ENCODE data around the gene KIAA0232.

The KIAA0232 gene

DNA sequence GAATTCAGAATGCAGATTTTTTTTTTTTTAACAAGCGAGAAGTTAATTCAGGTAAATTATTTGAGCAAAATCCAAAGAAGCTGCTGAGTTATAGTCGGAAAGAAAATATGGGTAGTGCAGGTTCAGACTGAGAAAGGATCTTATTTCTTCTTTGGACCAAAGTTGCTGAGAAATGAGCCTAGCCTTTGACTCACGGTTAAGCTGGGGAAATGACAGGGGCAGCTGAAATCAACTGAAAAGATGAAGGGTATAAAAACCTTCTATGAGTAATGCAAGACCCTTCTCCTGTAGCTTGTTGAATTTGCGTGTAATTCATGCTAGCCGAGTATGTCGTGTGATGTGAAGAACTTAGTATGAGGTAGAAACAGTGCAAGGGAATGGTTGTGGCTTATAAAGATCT lies 63.0 kb downstream of the KIAA0232 start:
- Histone ChIP-seq H3K4me3 (ENCODE audit: low read depth, low read length) (no peak overlapping the region), H3K27me3 (ENCODE audit: control insufficient read depth, insufficient read depth, low read length) (no peaks in the 10 kb centered on the region), H3K9ac (ENCODE audit: low read depth, low read length) (no peak overlapping the region), H3K9me3 (ENCODE audit: control insufficient read depth, insufficient read depth, low read length) (no peaks in the 10 kb centered on the region), H3K36me3 (ENCODE audit: control insufficient read depth, insufficient read depth, low read length) (no peaks in the 10 kb centered on the region), H3K4me1 (ENCODE audit: control insufficient read depth, insufficient read depth, low read length) (peaks cover 24% of the 10 kb centered on the region)

DNA sequence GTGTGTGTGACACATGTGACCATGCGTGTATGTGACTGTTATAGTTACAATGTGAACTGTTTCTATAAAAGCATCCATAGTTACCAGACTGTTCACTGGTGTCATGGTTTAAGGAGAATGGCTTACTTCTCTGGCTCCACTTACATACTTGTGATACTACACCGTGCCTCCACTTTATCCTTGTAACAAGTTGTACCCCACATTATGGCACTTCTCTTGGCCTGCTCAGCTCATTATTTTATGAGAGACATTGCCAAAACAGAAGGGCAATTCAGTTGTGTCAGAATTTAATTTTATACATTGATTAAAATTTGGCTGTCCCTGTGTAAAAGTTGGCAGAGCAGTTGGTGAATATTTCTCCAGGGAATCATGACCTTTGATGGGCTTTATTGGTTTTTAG lies 64.7 kb downstream of the KIAA0232 start:
- no peaks in the 10 kb centered on the region for H3K36me3 ChIP-seq (ENCODE audit: control insufficient read depth, insufficient read depth, low read length)
- no peak overlapping the region for H3K9ac ChIP-seq (ENCODE audit: low read depth, low read length)
- H3K4me1 ChIP-seq (ENCODE audit: control insufficient read depth, insufficient read depth, low read length): peaks cover 24% of the 10 kb centered on the region
- no peaks in the 10 kb centered on the region for H3K27me3 ChIP-seq (ENCODE audit: control insufficient read depth, insufficient read depth, low read length)
- H3K4me3 ChIP-seq (ENCODE audit: low read depth, low read length): no peak overlapping the region
- H3K9me3 ChIP-seq (ENCODE audit: control insufficient read depth, insufficient read depth, low read length): no peaks in the 10 kb centered on the region

DNA sequence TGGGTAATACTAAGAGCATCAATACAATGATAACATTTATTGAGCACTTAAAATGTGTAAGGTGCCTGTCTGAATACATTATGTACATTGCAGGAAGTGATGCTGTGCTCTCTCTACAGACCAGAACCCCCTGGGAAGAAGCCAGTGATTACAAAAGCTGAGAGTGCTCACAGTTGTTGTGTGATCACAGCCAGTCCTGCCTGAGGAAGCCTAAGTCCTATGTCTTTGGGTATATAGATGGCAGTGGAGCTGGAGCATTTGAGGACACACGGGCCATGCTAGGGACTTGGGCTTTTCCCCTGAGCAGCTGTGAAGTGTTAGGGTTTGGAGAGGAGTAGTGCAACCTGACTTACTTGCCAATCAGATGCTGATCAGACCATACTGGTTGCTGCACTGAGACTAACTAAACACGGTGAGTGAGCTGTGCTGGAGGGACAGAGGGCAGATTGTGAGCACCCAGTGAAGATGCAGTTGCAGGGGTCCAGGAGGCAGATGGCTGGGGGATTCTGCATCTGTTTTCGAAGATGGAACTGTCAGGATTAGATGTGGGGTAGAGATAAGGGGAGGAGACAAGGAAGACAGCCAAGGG lies 66.3 kb downstream of the KIAA0232 start:
- no peak overlapping the region for H3K4me3 ChIP-seq (ENCODE audit: low read depth, low read length)
- peaks cover 24% of the 10 kb centered on the region for H3K4me1 ChIP-seq (ENCODE audit: control insufficient read depth, insufficient read depth, low read length)
- H3K27me3 ChIP-seq (ENCODE audit: control insufficient read depth, insufficient read depth, low read length): no peaks in the 10 kb centered on the region
- no peaks in the 10 kb centered on the region for H3K9me3 ChIP-seq (ENCODE audit: control insufficient read depth, insufficient read depth, low read length)
- peaks cover 5% of the 10 kb centered on the region for H3K36me3 ChIP-seq (ENCODE audit: control insufficient read depth, insufficient read depth, low read length)
- no peak overlapping the region for H3K9ac ChIP-seq (ENCODE audit: low read depth, low read length)

DNA sequence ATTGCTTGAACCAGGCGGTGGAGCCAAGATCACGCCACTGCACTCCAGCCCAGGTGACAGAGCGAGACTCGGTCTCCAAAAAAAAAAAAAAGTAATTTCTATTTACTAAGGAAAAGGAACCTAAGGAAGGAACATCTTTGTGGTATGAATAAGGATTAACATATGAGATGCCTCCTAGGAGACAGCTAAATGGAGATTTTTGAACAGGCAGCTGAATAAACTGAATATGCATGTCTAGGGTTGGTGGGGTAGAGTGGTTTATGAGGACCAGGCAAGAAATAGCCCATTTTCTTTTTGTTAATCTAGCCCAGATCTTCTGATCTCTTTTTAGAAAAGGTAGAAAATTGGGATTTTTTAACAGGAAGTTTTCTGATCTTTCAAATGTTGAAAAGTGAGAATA lies 67.2 kb downstream of the KIAA0232 start:
- Histone ChIP-seq H3K27me3 (ENCODE audit: control insufficient read depth, insufficient read depth, low read length) (no peaks in the 10 kb centered on the region), H3K9me3 (ENCODE audit: control insufficient read depth, insufficient read depth, low read length) (no peaks in the 10 kb centered on the region), H3K4me3 (ENCODE audit: low read depth, low read length) (no peak overlapping the region), H3K9ac (ENCODE audit: low read depth, low read length) (no peak overlapping the region), H3K4me1 (ENCODE audit: control insufficient read depth, insufficient read depth, low read length) (peaks cover 24% of the 10 kb centered on the region), H3K36me3 (ENCODE audit: control insufficient read depth, insufficient read depth, low read length) (peaks cover 5% of the 10 kb centered on the region)

DNA sequence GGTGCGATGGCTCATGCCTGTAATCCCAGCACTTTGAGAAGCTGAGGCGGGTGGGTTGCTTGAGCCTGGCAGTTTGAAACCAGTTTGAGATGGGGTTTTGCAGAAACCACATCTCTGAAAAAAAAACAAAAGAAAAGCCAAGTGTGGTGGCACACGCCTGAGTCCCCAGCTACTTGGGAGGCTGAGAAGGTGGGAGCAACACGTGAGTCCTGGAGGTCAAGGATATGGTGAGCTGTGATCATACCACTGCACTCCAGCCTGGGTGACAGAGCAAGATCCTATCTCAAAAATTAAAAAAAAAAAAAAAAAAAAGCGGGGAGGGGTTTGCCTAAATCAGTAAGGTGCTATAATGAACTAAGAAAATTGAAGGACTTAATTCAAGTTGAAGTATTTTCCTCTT lies 68.9 kb downstream of the KIAA0232 start:
- peaks cover 5% of the 10 kb centered on the region for H3K36me3 ChIP-seq (ENCODE audit: control insufficient read depth, insufficient read depth, low read length)
- H3K27me3 ChIP-seq (ENCODE audit: control insufficient read depth, insufficient read depth, low read length): no peaks in the 10 kb centered on the region
- no peak overlapping the region for H3K9ac ChIP-seq (ENCODE audit: low read depth, low read length)
- H3K9me3 ChIP-seq (ENCODE audit: control insufficient read depth, insufficient read depth, low read length): no peaks in the 10 kb centered on the region
- no peak overlapping the region for H3K4me3 ChIP-seq (ENCODE audit: low read depth, low read length)
- H3K4me1 ChIP-seq (ENCODE audit: control insufficient read depth, insufficient read depth, low read length): peaks cover 19% of the 10 kb centered on the region

DNA sequence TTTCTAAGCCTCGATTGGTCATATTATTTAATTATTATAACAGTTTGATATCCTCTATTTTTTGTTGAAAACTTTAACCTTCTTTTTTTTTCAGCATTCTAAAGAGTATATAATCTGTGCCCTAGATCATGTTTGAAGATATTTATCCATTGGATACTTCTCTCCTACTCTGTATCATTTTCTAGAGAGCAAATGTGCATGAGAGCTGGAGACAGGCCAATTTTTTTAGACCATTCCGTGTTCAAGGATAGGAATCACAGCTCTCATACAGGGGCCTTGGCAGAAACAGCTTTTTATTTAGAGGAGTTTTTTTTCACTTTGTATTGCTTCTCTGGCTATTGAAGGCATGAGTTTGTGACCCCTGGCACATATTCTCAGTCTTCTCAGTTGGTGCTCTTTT lies 69.4 kb downstream of the KIAA0232 start:
- Histone ChIP-seq H3K4me1 (ENCODE audit: control insufficient read depth, insufficient read depth, low read length) (peaks cover 15% of the 10 kb centered on the region), H3K9ac (ENCODE audit: low read depth, low read length) (no peak overlapping the region)

DNA sequence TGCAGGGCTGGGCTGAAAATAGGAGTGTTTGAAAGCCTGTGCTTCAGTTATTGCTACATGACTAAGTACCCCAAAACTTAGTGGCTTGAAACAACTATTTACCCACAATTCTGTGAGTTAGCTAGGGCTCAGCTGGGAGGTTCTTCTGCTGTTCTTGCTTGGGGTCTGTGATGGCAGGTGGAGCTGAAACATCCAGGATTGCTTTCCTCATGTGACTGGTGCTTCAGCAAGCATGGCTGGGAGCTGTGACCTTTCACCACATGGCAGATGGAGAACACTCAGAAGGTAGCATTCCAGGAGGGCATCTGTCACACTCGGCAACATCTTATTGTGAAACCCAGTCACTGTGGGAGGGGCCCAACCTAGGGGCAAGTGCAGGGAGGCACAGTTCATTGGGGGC lies 70.1 kb downstream of the KIAA0232 start:
- no peak overlapping the region for H3K4me3 ChIP-seq (ENCODE audit: low read depth, low read length)
- H3K27me3 ChIP-seq (ENCODE audit: control insufficient read depth, insufficient read depth, low read length): no peaks in the 10 kb centered on the region
- H3K4me1 ChIP-seq (ENCODE audit: control insufficient read depth, insufficient read depth, low read length): peaks cover 9% of the 10 kb centered on the region
- no peaks in the 10 kb centered on the region for H3K9me3 ChIP-seq (ENCODE audit: control insufficient read depth, insufficient read depth, low read length)
- no peak overlapping the region for H3K9ac ChIP-seq (ENCODE audit: low read depth, low read length)
- peaks cover 5% of the 10 kb centered on the region for H3K36me3 ChIP-seq (ENCODE audit: control insufficient read depth, insufficient read depth, low read length)

More for the DNA sequence above, 69.4 kb downstream of the KIAA0232 start:
- Histone ChIP-seq H3K4me3 (ENCODE audit: low read depth, low read length) (no peak overlapping the region), H3K9me3 (ENCODE audit: control insufficient read depth, insufficient read depth, low read length) (no peaks in the 10 kb centered on the region), H3K27me3 (ENCODE audit: control insufficient read depth, insufficient read depth, low read length) (no peaks in the 10 kb centered on the region), H3K36me3 (ENCODE audit: control insufficient read depth, insufficient read depth, low read length) (peaks cover 5% of the 10 kb centered on the region)

DNA sequence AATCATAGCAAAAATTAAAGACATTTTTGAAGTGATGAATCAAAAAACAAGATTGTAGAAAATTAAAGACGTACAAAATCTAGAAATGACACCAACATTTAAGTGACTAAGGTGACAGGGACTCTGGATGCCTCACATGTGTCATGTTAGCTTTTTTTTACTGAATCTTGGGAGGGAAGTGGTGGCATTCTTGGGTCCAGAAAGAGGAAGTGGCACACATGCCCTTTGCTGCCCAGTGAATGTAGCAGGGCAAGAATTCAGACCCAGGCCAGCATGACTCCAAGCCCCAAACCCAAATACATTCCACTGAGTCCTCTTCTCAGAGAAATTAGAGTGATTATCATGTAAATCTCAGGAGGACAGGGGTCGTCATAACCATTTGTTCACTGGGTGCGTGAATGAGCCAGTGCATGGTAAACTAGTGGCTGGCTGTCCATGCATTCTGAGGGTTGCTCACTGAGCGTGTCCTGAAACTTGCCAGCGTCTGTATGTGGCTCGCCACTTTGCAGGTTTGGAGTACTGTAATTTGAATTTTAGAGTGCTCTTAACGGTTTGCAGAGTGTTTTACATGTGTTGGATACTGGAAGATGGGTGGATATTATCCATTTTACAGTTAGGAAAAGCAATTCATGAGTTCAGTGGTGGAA lies 71.7 kb downstream of the KIAA0232 start:
- Histone ChIP-seq H3K4me1 (ENCODE audit: control insufficient read depth, insufficient read depth, low read length) (no peaks in the 10 kb centered on the region), H3K36me3 (ENCODE audit: control insufficient read depth, insufficient read depth, low read length) (peaks cover 5% of the 10 kb centered on the region), H3K4me3 (ENCODE audit: low read depth, low read length) (no peak overlapping the region), H3K9me3 (ENCODE audit: control insufficient read depth, insufficient read depth, low read length) (no peaks in the 10 kb centered on the region), H3K9ac (ENCODE audit: low read depth, low read length) (no peak overlapping the region), H3K27me3 (ENCODE audit: control insufficient read depth, insufficient read depth, low read length) (no peaks in the 10 kb centered on the region)

DNA sequence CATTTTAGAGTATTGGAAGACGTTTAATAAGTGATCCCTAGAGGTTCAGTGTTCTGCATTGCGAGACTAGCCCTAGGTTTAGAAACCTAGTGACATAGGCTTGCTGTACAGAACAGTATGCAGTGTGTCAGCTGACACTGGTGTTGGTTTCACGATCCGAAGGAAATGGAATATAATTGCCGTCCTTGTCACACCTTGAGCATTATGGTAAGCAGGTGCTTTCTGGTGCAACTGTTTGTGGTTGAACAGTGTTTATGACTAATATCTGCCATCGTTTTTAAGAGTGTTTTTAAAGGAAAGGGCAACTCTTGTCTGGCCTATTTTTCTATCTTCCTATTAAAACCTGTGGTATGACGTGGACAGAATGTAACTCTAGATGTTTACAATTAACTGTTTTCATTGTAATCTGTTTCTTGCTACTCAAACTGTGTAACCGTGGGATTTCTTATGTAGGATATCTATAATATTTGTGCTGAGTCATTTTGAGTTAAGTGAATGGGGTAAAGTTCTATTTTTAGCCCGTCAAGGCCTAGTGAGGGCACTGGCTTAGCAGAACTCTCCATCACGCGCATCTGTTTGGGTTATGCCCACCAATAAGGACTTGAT lies 73.3 kb downstream of the KIAA0232 start:
- H3K27me3 ChIP-seq (ENCODE audit: control insufficient read depth, insufficient read depth, low read length): no peaks in the 10 kb centered on the region
- no peaks in the 10 kb centered on the region for H3K4me1 ChIP-seq (ENCODE audit: control insufficient read depth, insufficient read depth, low read length)
- no peak overlapping the region for H3K9ac ChIP-seq (ENCODE audit: low read depth, low read length)
- H3K4me3 ChIP-seq (ENCODE audit: low read depth, low read length): no peak overlapping the region
- H3K36me3 ChIP-seq (ENCODE audit: control insufficient read depth, insufficient read depth, low read length): peaks cover 5% of the 10 kb centered on the region
- no peaks in the 10 kb centered on the region for H3K9me3 ChIP-seq (ENCODE audit: control insufficient read depth, insufficient read depth, low read length)

DNA sequence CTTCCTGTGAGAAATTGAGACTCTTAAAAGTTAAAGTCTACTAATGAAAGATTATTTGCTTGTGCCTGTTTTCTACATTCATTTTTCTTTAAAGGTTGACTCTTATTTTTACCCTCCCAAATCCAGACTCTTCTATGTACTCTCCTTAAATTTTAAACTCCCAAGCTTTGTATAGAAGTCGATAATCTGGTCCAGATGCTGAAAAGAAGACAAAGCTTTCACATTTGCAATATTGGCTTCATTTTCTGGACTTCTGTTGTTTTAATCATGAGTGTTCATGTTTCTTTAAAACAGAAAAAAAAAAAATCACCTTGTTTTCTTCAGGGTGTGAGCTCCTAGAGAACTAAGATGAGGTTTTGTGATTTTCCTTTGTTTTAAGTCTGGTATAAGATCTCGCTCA lies 73.9 kb downstream of the KIAA0232 start:
- Histone ChIP-seq H3K9ac (ENCODE audit: low read depth, low read length) (no peak overlapping the region), H3K36me3 (ENCODE audit: control insufficient read depth, insufficient read depth, low read length) (peaks cover 5% of the 10 kb centered on the region), H3K27me3 (ENCODE audit: control insufficient read depth, insufficient read depth, low read length) (no peaks in the 10 kb centered on the region), H3K4me3 (ENCODE audit: low read depth, low read length) (no peak overlapping the region), H3K4me1 (ENCODE audit: control insufficient read depth, insufficient read depth, low read length) (no peaks in the 10 kb centered on the region), H3K9me3 (ENCODE audit: control insufficient read depth, insufficient read depth, low read length) (no peaks in the 10 kb centered on the region)

DNA sequence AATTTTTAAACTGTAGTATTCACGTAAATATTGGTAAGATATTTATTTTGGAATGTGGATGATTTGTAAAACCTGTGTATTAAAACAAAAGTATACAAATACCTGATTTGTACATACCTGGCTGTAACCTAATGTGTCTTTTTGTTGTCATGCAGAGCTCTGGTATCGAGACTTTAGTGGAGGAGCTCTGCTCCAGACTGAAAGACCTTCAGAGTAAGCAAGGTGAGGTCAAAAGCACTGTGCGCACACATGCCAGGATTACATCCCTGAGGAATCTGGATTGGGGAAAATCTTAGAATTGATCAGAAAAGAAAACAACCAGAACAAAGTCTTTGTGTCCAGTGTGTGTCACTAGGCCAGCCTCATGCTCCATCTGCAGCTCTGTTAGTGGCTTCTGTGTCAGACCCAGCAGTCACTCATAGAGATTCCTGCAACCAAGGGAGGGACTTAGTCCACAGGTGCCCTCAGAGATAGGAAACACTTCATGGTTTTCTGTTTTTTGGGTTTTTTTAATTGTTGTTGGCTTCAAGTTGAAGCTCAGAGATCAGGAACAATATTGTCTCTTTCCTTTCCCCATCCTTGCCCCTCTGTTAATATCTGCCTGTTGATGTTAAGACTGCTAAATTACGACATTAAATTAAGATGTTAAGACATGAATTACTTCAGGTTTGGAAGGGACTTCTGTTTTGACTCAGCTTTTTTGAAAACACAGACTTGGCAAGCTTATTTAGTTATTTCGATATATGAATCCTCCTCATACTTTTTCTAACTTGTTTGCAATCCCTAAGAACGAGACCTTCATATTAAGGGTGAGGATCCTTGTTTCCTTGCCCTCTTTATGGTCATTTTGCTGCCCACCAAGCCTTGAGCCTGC lies 74.7 kb downstream of the KIAA0232 start:
- H3K4me3 ChIP-seq (ENCODE audit: low read depth, low read length): no peak overlapping the region

More for the DNA sequence above, 74.7 kb downstream of the KIAA0232 start:
- H3K4me1 ChIP-seq (ENCODE audit: control insufficient read depth, insufficient read depth, low read length): no peaks in the 10 kb centered on the region
- no peaks in the 10 kb centered on the region for H3K9me3 ChIP-seq (ENCODE audit: control insufficient read depth, insufficient read depth, low read length)
- no peaks in the 10 kb centered on the region for H3K27me3 ChIP-seq (ENCODE audit: control insufficient read depth, insufficient read depth, low read length)
- H3K9ac ChIP-seq (ENCODE audit: low read depth, low read length): no peak overlapping the region
- H3K36me3 ChIP-seq (ENCODE audit: control insufficient read depth, insufficient read depth, low read length): peaks cover 5% of the 10 kb centered on the region
